ENCODE results near the gene BACH2. TPM values are rescaled to one million over a fixed set of nuclear protein-coding genes. Genes with fewer than 3 reads are reported as not detected.
A peak's percentile ranks its signal among the peaks of the same experiment; 100 is the strongest.
"Not testable (repeated sequence)": the region's sequence is repeated elsewhere in the genome, so short reads cannot be mapped to it uniquely, and the experiment has no call there.

BACH2 gene
- total RNA-seq, 6 donors from 2014 or later, result 3.1 to 6.8 (median 5.3) TPM

- Histone ChIP-seq H3K27me3 (no peaks in the 10 kb centered on the region), H3K9me3 (no peaks in the 10 kb centered on the region), H3K4me3 (no peak overlapping the region), H3K4me1 (peaks cover 0 to 7% (median 5%) of the 10 kb centered on the region in 4 donors), H3K36me3 (no peaks in the 10 kb centered on the region), H3K27ac (no peak overlapping the region)
- 70 to 73% methylated on average over 5 of the region's 5 CpGs for WGBS, 2 donors
- TF ChIP-seq POLR2AphosphoS5 (IDR thresholded peaks at IDR 0.05) (no peak), CTCF (IDR thresholded peaks at IDR 0.05) (no peak), POLR2A (IDR thresholded peaks at IDR 0.05) (no peak), EP300 (IDR thresholded peaks at IDR 0.05) (no peak)
- ATAC-seq (ENCODE audit: low FRiP score in 2 of 2), result no peak
- no peak for DNase-seq
Measured at GRCh38 chr6:90135667-90136066, 161.0 kb downstream of the BACH2 start.

- 94 to 100% methylated on average over 3 of the region's 3 CpGs for WGBS, 2 donors
- DNase-seq; H3K36me3 ChIP-seq; H3K27ac ChIP-seq; H3K4me1 ChIP-seq; H3K27me3 ChIP-seq; H3K4me3 ChIP-seq; H3K9me3 ChIP-seq; ATAC-seq (ENCODE audit: low FRiP score in 2 of 2): not testable (repeated sequence)
Measured at GRCh38 chr6:90133664-90134063, 163.0 kb downstream of the BACH2 start.

- TF ChIP-seq POLR2A (IDR thresholded peaks at IDR 0.05), result no peak
- H3K4me1 ChIP-seq, result peaks cover 0 to 12% (median 0%) of the 10 kb centered on the region in 4 donors
- ATAC-seq (ENCODE audit: low FRiP score in 2 of 2) (peak in 1 of 2 donors; percentile 83), DNase-seq (no peak)
- no peaks in the 10 kb centered on the region for H3K9me3 ChIP-seq
- WGBS, 2 donors, result 66 to 78% methylated on average over 7 of the region's 7 CpGs
- no peaks in the 10 kb centered on the region for H3K36me3 ChIP-seq
- H3K27ac ChIP-seq, result no peak overlapping the region
- no peaks in the 10 kb centered on the region for H3K27me3 ChIP-seq
- no peak overlapping the region for H3K4me3 ChIP-seq
Measured at GRCh38 chr6:90131614-90132423, 164.8 kb downstream of the BACH2 start.

- TF ChIP-seq POLR2A (IDR thresholded peaks at IDR 0.05) (no peak), EP300 (IDR thresholded peaks at IDR 0.05) (no peak), CTCF (IDR thresholded peaks at IDR 0.05) (no peak), POLR2AphosphoS5 (IDR thresholded peaks at IDR 0.05) (no peak)
- Histone ChIP-seq H3K4me1 (peaks cover 0 to 19% (median 0%) of the 10 kb centered on the region in 4 donors), H3K27me3 (no peaks in the 10 kb centered on the region), H3K36me3 (no peaks in the 10 kb centered on the region), H3K9me3 (no peaks in the 10 kb centered on the region), H3K27ac (no peak overlapping the region), H3K4me3 (no peak overlapping the region)
- DNase-seq, result no peak
- 78 to 88% methylated on average over 1 of the region's 1 CpG for WGBS, 2 donors
- peak in 1 of 2 donors; percentile 3 for ATAC-seq (ENCODE audit: low FRiP score in 2 of 2)
Measured at GRCh38 chr6:90131125-90131524, 165.5 kb downstream of the BACH2 start.

GRCh38 chr6:90128687-90129086 lies 168.0 kb downstream of the BACH2 start:
- H3K4me3 ChIP-seq; H3K9me3 ChIP-seq; H3K36me3 ChIP-seq; DNase-seq; ATAC-seq (ENCODE audit: low FRiP score in 2 of 2); H3K27ac ChIP-seq; H3K27me3 ChIP-seq: not testable (repeated sequence)
- WGBS, 2 donors, result 95 to 100% methylated on average over 2 of the region's 2 CpGs
- peaks cover 0 to 26% (median 3%) of the 10 kb centered on the region in 4 donors for H3K4me1 ChIP-seq

- Histone ChIP-seq H3K36me3 (no peaks in the 10 kb centered on the region), H3K27me3 (no peaks in the 10 kb centered on the region), H3K4me1 (peaks cover 0 to 24% (median 3%) of the 10 kb centered on the region in 4 donors), H3K27ac (peak overlapping the region in 1 of 4 donors; percentile 6), H3K9me3 (no peaks in the 10 kb centered on the region), H3K4me3 (no peak overlapping the region)
- ATAC-seq (ENCODE audit: low FRiP score in 2 of 2) (no peak), DNase-seq (no peak)
- TF ChIP-seq CTCF (IDR thresholded peaks at IDR 0.05) (no peak), POLR2A (IDR thresholded peaks at IDR 0.05) (no peak), EP300 (IDR thresholded peaks at IDR 0.05) (no peak), POLR2AphosphoS5 (IDR thresholded peaks at IDR 0.05) (no peak)
- 32 to 52% methylated on average over 7 of the region's 7 CpGs for WGBS, 2 donors
Measured at GRCh38 chr6:90127595-90127994, 169.0 kb downstream of the BACH2 start.

Measured in upper lobe of left lung (tissue), 6 donors.